Measurements from ENCODE around the gene IL22RA1.

DNA sequence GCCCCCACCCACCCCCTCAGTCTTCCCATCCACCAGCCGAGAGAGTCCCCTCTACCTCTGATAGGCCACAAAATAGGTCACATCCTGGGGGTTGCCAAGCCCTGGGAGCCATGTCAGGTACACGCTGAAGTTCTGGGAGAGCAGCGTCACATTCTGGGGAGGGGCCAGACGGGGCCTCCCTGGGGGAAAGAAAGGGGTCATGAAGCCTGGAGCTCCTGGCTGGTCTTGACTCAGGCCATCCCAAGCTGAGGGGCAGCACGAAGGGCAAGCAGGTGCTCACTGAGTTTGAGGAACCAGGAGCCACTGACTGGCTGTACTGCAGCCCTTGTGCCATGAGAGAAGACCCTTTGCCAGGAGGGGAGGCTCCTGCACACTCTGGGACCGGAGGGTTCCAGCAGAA, 37.7 kb upstream of the IL22RA1 start:
- TF ChIP-seq EZH2 (IDR thresholded peaks at IDR 0.05; ENCODE audit: insufficient read depth, poor library complexity, severe bottlenecking) (no peak), EZH2phosphoT487 (IDR thresholded peaks at IDR 0.05; ENCODE audit: insufficient read depth, low read depth) (no peak)
